Mammary epithelial cell (primary cell): ENCODE data around the gene DPP9.

Experiments used
- EZH2 ChIP-seq: IDR thresholded peaks from 2 replicates; pipeline ENCODE4 v1.6.1; 2012; ENCODE audit warnings: low read length, inconsistent platforms, borderline replicate concordance
- TF ChIP-seq, protein P1 (sequence below), 2 donors: IDR thresholded peaks in 1 of 2; conservative IDR thresholded peaks in 1 of 2; 2 replicates each; pipeline ENCODE4 v1.5.1; 2011 to 2012; ENCODE audit warnings: inconsistent platforms in 2 of 2, low read length in 2 of 2, mild to moderate bottlenecking in 2 of 2, control low read depth in 1 of 2, low read depth in 1 of 2; ENCODE audit not compliant: insufficient read depth in 1 of 2; ENCODE audit errors: extremely low read depth in 1 of 2

DNA sequence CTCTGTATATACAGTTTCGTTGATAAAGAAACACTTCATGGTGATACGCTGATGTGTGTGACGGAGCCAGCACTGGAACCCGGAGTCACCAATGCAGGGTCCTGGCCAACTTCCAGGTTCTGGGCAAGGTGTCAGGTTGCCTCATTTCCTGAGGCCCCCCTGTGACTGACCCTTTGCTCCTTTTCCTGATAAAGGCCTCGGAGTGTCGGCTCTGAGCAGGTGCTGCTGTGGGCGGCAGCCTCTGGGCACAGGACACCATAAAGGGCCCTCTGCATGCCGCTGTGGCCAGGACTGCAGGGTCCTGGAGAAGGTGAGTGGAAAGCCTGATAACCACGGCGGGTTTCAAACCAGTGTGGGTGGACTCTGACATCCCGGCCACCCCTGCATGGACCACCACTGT, 36.2 kb downstream of the DPP9 start:
- TF ChIP-seq, protein P1, sequence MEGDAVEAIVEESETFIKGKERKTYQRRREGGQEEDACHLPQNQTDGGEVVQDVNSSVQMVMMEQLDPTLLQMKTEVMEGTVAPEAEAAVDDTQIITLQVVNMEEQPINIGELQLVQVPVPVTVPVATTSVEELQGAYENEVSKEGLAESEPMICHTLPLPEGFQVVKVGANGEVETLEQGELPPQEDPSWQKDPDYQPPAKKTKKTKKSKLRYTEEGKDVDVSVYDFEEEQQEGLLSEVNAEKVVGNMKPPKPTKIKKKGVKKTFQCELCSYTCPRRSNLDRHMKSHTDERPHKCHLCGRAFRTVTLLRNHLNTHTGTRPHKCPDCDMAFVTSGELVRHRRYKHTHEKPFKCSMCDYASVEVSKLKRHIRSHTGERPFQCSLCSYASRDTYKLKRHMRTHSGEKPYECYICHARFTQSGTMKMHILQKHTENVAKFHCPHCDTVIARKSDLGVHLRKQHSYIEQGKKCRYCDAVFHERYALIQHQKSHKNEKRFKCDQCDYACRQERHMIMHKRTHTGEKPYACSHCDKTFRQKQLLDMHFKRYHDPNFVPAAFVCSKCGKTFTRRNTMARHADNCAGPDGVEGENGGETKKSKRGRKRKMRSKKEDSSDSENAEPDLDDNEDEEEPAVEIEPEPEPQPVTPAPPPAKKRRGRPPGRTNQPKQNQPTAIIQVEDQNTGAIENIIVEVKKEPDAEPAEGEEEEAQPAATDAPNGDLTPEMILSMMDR (conservative IDR thresholded peaks at IDR 0.05 in 1 of 2, IDR thresholded peaks at IDR 0.05 in 1 of 2; ENCODE audit: extremely low read depth in 1 of 2, insufficient read depth in 1 of 2, low read depth in 1 of 2, low read length in 2 of 2) = no peak
- TF ChIP-seq EZH2 = no peak
